Smooth muscle cell (in vitro differentiated cells): ENCODE measurements around the gene DSCAML1. TPM values are rescaled to one million over a fixed set of nuclear protein-coding genes. Genes with fewer than 3 reads are reported as not detected.

ENCODE experiments used
- DNase-seq: peaks from one replicate; lab custom pipeline; 2025; ENCODE audit not compliant: unreplicated experiment; lab: John Stamatoyannopoulos, UW
- H2AFZ ChIP-seq: fragments of 200-600 bp; sonication (generic); 2 replicates; pipeline ENCODE4 v1.6.0; 2016; ENCODE audit warnings: antibody characterized with exemption, low read depth, mild to moderate bottlenecking
- H3F3A ChIP-seq: fragments of 200-600 bp; sonication (generic); 2 replicates; pipeline ENCODE4 v1.6.0; 2017; ENCODE audit warnings: antibody characterized with exemption, low read depth
- H3K27ac ChIP-seq: fragments of 200-600 bp; sonication (generic); 2 replicates; pipeline ENCODE4 v1.5.1; 2016; ENCODE audit warnings: low read depth, mild to moderate bottlenecking
- H3K27me3 ChIP-seq: fragments of 200-600 bp; sonication (generic); 2 replicates; pipeline ENCODE4 v1.6.1; 2016; ENCODE audit warnings: low read depth, mild to moderate bottlenecking
- H3K36me3 ChIP-seq: fragments of 200-600 bp; sonication (generic); 2 replicates; pipeline ENCODE4 v1.5.1; 2016; ENCODE audit warnings: low read depth
- H3K4me1 ChIP-seq: fragments of 200-600 bp; sonication (generic); 2 replicates; pipeline ENCODE4 v1.5.1; 2016; ENCODE audit warnings: low read depth
- H3K4me2 ChIP-seq: fragments of 200-600 bp; sonication (generic); 2 replicates; pipeline ENCODE4 v1.6.0; 2016; ENCODE audit warnings: mild to moderate bottlenecking
- H3K4me3 ChIP-seq: fragments of 200-600 bp; sonication (generic); 2 replicates; pipeline ENCODE4 v1.5.1; 2016; ENCODE audit warnings: mild to moderate bottlenecking
- H3K79me2 ChIP-seq: fragments of 200-600 bp; sonication (generic); 2 replicates; pipeline ENCODE4 v1.6.0; 2016; ENCODE audit warnings: low read depth, mild to moderate bottlenecking
- H3K9ac ChIP-seq: fragments of 200-600 bp; sonication (generic); 2 replicates; pipeline ENCODE4 v1.6.0; 2016; ENCODE audit warnings: low read depth
- H3K9me3 ChIP-seq: fragments of 200-600 bp; sonication (generic); replicated peaks from 2 replicates; pipeline ENCODE4 v1.5.1; 2016; ENCODE audit warnings: low read depth
- H4K20me1 ChIP-seq: fragments of 200-600 bp; sonication (generic); 2 replicates; pipeline ENCODE4 v1.6.0; 2016; ENCODE audit warnings: low read depth
- WGBS: methylation state at CpG from one replicate; pipeline ENCODE4 v1.1.7; 2016; ENCODE audit warnings: low lambda C conversion rate; 5-methylcytosine and 5-hydroxymethylcytosine counted together
- polyA plus RNA-seq: library from polyadenylated mRNA; unstranded; fragments of >200 nt; fragmentation: Nextera tagmentation; extraction: Ambion mirVana; gene quantifications from 2 replicates; pipeline ENCODE4 v1.2.1, GENCODE V29; 2016
- total RNA-seq: library from RNA; depleted of rRNA; stranded (reverse); fragments of >200 nt; gene quantifications from 2 replicates; pipeline ENCODE4 v1.2.3, GENCODE V29; 2014
- TF ChIP-seq, protein P1 (sequence below): fragments of 200-600 bp; sonication (generic); IDR thresholded peaks from 2 replicates; pipeline ENCODE4 v1.5.1; 2017; ENCODE audit warnings: borderline replicate concordance, mild to moderate bottlenecking, antibody characterized with exemption; ENCODE audit not compliant: insufficient read depth, poor library complexity, severe bottlenecking

Gene DSCAML1
- total and polyA plus RNA-seq, 2 experiments from 2014 or later, result 0.22 TPM; not detected in 1

DNA sequence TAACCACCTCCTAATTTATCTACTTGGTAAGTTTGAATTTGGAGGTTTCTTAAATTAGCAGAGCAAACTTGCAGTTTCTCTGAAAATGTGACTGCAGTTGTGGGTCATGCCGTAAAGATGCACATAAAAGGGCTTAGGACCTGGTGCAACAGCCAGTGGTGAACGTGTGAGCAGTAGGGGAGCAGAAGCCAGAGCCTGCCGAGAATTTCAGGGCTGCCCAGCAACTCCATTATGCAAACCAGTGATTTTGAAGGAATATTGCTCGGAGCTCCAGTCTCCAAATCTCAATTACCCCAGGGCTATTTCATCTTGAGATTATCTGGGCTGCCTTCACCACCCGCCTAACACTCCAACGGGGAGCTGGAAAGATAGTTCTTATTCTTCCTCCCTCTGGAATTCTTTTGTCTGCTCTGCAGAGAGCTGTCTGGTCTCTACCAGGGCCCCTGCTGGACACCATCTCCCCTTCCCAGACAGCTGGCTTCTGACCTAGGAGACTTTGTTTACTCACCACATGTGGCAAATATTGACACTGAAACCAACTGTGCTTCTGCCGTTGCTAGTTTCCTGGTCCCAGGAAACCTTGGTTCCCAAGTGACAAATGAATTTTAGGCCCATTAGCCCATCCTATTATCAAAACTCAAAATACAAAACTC, 93.9 kb downstream of the DSCAML1 start:
- TF ChIP-seq, protein P1, sequence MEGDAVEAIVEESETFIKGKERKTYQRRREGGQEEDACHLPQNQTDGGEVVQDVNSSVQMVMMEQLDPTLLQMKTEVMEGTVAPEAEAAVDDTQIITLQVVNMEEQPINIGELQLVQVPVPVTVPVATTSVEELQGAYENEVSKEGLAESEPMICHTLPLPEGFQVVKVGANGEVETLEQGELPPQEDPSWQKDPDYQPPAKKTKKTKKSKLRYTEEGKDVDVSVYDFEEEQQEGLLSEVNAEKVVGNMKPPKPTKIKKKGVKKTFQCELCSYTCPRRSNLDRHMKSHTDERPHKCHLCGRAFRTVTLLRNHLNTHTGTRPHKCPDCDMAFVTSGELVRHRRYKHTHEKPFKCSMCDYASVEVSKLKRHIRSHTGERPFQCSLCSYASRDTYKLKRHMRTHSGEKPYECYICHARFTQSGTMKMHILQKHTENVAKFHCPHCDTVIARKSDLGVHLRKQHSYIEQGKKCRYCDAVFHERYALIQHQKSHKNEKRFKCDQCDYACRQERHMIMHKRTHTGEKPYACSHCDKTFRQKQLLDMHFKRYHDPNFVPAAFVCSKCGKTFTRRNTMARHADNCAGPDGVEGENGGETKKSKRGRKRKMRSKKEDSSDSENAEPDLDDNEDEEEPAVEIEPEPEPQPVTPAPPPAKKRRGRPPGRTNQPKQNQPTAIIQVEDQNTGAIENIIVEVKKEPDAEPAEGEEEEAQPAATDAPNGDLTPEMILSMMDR, result no peak
- H3K36me3 ChIP-seq, result no peaks in the 10 kb centered on the region
- no peak overlapping the region for H3K9ac ChIP-seq
- H3F3A ChIP-seq, result no peaks in the 10 kb centered on the region
- peaks cover 84% of the 10 kb centered on the region for H3K27me3 ChIP-seq
- H3K4me2 ChIP-seq, result no peak overlapping the region
- H3K4me1 ChIP-seq, result peaks cover 16% of the 10 kb centered on the region
- no peak overlapping the region for H3K4me3 ChIP-seq
- H3K27ac ChIP-seq, result no peak overlapping the region
- no peak overlapping the region for H2AFZ ChIP-seq
- WGBS, result 29% methylated on average over 7 of the region's 7 CpGs
- no peaks in the 10 kb centered on the region for H3K79me2 ChIP-seq
- no peak for DNase-seq
- no peaks in the 10 kb centered on the region for H3K9me3 ChIP-seq
- H4K20me1 ChIP-seq, result no peaks in the 10 kb centered on the region

DNA sequence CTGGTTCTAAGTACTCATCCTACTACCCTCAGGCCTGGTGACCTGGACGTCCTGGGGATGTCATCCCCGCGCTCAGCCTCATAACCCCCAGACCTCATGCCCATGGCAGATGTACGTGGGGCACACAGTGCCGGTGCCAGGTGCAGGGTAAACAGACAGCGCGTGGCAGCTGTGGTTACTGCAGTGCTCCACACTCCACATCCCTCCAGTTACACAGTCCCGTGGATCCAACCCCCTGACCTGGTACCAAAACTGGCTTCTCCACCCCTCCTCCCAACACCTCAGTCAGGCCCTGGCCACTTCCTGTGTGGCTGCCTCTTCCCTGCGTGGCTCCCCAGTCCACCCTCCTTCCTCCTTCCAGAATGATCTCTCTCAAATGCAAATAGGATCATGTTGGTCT, 95.2 kb downstream of the DSCAML1 start:
- no peak overlapping the region for H2AFZ ChIP-seq

DNA sequence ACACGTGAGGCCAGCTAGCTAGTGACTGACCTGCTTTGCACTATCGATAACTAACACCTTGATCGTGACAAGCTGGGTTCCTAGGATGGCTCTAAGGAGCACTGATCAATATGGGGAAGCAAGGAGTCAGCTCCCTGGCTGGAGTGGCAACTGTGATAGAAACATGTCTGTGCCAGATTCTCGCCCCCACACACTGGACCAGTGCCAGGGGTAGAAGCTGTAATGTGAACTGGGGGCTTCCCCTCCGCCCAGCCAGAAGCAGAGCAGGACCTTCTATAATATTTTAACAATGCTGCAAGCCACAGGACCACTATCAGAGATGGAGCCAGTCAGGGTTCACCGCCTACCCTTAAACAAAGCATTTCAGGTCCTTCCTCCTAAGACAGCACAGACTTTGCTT, 96.5 kb downstream of the DSCAML1 start:
- WGBS, result 93% methylated on average over 6 of the region's 6 CpGs
- Histone ChIP-seq H3K27me3 (peaks cover 87% of the 10 kb centered on the region), H3K9me3 (no peaks in the 10 kb centered on the region), H3K4me3 (no peak overlapping the region), H3K4me2 (no peak overlapping the region), H3K27ac (no peak overlapping the region), H3K4me1 (peaks cover 20% of the 10 kb centered on the region), H4K20me1 (no peaks in the 10 kb centered on the region), H3K36me3 (no peaks in the 10 kb centered on the region), H2AFZ (no peak overlapping the region), H3F3A (no peaks in the 10 kb centered on the region), H3K79me2 (no peaks in the 10 kb centered on the region), H3K9ac (no peak overlapping the region)
- DNase-seq, result no peak
- TF ChIP-seq, protein P1, result no peak

More for the DNA sequence above, 95.2 kb downstream of the DSCAML1 start:
- DNase-seq, result no peak
- H3K4me1 ChIP-seq, result peaks cover 17% of the 10 kb centered on the region
- TF ChIP-seq, protein P1, result no peak
- no peak overlapping the region for H3K4me2 ChIP-seq
- H4K20me1 ChIP-seq, result no peaks in the 10 kb centered on the region
- no peak overlapping the region for H3K9ac ChIP-seq
- H3K79me2 ChIP-seq, result no peaks in the 10 kb centered on the region
- no peak overlapping the region for H3K4me3 ChIP-seq
- H3K27me3 ChIP-seq, result peaks cover 84% of the 10 kb centered on the region
- no peak overlapping the region for H3K27ac ChIP-seq
- WGBS, result 88% methylated on average over 9 of the region's 9 CpGs
- no peaks in the 10 kb centered on the region for H3F3A ChIP-seq
- H3K36me3 ChIP-seq, result no peaks in the 10 kb centered on the region
- no peaks in the 10 kb centered on the region for H3K9me3 ChIP-seq

DNA sequence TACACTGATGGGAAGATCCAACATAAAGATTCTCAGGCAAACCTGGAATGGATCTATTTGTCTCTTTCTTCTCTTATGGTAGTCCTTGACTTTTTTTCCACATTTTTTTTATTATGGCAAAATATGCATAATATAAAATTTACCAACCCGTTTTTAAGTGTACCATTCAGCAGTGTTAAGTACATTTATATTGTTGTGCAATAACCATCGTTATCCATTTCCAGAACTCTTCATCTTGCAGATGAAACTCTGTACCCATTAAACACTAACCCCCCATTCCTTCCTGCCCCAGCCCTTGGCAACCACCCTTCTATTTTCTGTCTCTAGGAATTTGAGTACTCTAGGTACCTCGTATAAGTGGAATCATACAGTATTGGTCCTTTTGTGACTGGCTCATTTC, 99.7 kb downstream of the DSCAML1 start:
- no peak for DNase-seq
- TF ChIP-seq, protein P1, result no peak
- Histone ChIP-seq H2AFZ (no peak overlapping the region), H3F3A (no peaks in the 10 kb centered on the region), H3K4me1 (peaks cover 9% of the 10 kb centered on the region), H3K27ac (no peak overlapping the region), H3K36me3 (no peaks in the 10 kb centered on the region), H4K20me1 (no peaks in the 10 kb centered on the region), H3K9ac (no peak overlapping the region), H3K27me3 (peaks cover 85% of the 10 kb centered on the region), H3K9me3 (no peaks in the 10 kb centered on the region), H3K4me2 (no peak overlapping the region), H3K79me2 (no peaks in the 10 kb centered on the region), H3K4me3 (no peak overlapping the region)
- WGBS, result 88% methylated on average over 3 of the region's 3 CpGs
